Measurements from ENCODE around the gene TRIM2. TPM values are rescaled to one million over a fixed set of nuclear protein-coding genes. Genes with fewer than 3 reads are reported as not detected.

TRIM2 gene
- total and polyA plus RNA-seq, 2 of the 8 experiments (the other 6 are each of a cell fraction or from before 2014, with no cell fraction given) = 34.0 to 59.8 TPM

DNA sequence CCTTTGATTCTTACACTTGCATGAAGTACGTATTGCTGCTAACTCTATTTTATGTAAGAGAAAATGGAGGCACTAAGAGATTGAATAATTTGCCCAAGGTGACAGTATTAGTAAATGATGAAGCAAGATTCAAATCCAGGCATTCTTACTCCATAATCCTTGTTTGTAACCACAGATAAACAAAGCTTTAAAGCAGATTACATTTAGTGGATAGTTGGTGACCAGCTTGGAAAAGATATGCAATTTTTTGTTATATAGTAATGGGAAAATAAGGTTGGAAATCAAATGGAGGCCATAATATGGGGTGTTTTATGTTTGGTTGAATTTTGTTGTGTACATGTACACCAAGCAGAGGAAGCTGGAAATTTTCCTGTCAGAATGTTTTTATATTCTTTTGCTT is 171.1 kb downstream of the TRIM2 start:
- Histone ChIP-seq H3K79me1 (ENCODE audit: low read depth, low read length) (no peaks in the 10 kb centered on the region), H3K9me3 (ENCODE audit: insufficient read depth in 2 of 2, low read depth in 1 of 2, low read length in 1 of 2) (no peaks in the 10 kb centered on the region; a peak in 1 of 4 replicates), H3K36me3 (ENCODE audit: control insufficient read depth in 2 of 4, insufficient read depth in 4 of 4, low read length in 3 of 4) (peaks cover 0 to 22% (median 5%) of the 10 kb centered on the region in 4 experiments; a peak in 5 of 8 replicates), H2AFZ (ENCODE audit: low read length) (no peak overlapping the region), H3K79me2 (ENCODE audit: control insufficient read depth in 1 of 2, insufficient read depth in 2 of 2, low read length in 2 of 2) (no peaks in the 10 kb centered on the region), H2AK5ac (ENCODE audit: low read depth, low read length) (no peak overlapping the region), H4K5ac (ENCODE audit: insufficient read length, low read depth, low read length) (no peak overlapping the region), H4K91ac (replicated peaks; ENCODE audit: insufficient read length, low read length) (no peak overlapping the region), H2BK15ac (ENCODE audit: low read length) (no peak overlapping the region), H3K4me3 (ENCODE audit: extremely low read depth in 1 of 4, insufficient read depth in 2 of 4, low read depth in 3 of 4, low read length in 4 of 4) (no peak overlapping the region), H3K4me2 (ENCODE audit: insufficient read depth in 1 of 2, low read depth in 2 of 2, low read length in 2 of 2) (no peak overlapping the region), H3K56ac (replicated peaks; ENCODE audit: insufficient read length, low read depth, low read length) (no peak overlapping the region), H4K8ac (ENCODE audit: extremely low read depth, insufficient read depth, low read length) (no peak overlapping the region), H3K27ac (ENCODE audit: low read depth, low read length) (no peak overlapping the region), H3K4me1 (replicated peaks in 1 of 4; ENCODE audit: control insufficient read depth in 3 of 4, insufficient read depth in 4 of 4, low read length in 3 of 4) (no peaks in the 10 kb centered on the region), H3K9ac (replicated peaks in 1 of 4; ENCODE audit: extremely low read depth in 1 of 4, low read depth in 3 of 4, low read length in 3 of 4) (no peak overlapping the region), H3K18ac (ENCODE audit: extremely low read depth, low read length) (no peak overlapping the region), H3K23me2 (ENCODE audit: low read depth, low read length) (0 out of 2 replicates have a peak, but pooled peaks cover 2% of the 10 kb centered on the region), H2BK120ac (replicated peaks; ENCODE audit: low read depth, low read length) (no peak overlapping the region), H2BK12ac (ENCODE audit: low read depth, low read length) (no peak overlapping the region), H2BK5ac (ENCODE audit: low read depth, low read length) (no peak overlapping the region), H3K23ac (ENCODE audit: insufficient read length) (no peak overlapping the region), H4K20me1 (replicated peaks in 1 of 2; ENCODE audit: control insufficient read depth in 1 of 2, insufficient read depth in 2 of 2, low read length in 2 of 2) (no peaks in the 10 kb centered on the region), H3K4ac (replicated peaks; ENCODE audit: insufficient read length, low read depth, low read length) (no peak overlapping the region), H2BK20ac (ENCODE audit: low read length) (no peak overlapping the region), H3K27me3 (replicated peaks in 1 of 4; ENCODE audit: control insufficient read depth in 3 of 4, extremely low read depth in 1 of 4, insufficient read depth in 3 of 4, low read length in 3 of 4) (peaks cover 0 to 2% (median 0%) of the 10 kb centered on the region in 4 experiments; a peak in 1 of 7 replicates), H3K14ac (ENCODE audit: insufficient read length) (no peak overlapping the region)
- 97% methylated on average over 1 of the region's 1 CpG; no CpG with 5 or more reads in 1 of the 2 experiments for WGBS, 2 experiments (ENCODE audit: extremely low coverage in 1 of 2, insufficient coverage in 1 of 2, insufficient read length in 1 of 2, insufficient replicate concordance in 2 of 2, low coverage in 1 of 2, low lambda C conversion rate in 2 of 2, missing lambda C conversion rate in 1 of 2)
- DNase-seq (ENCODE audit: low read depth in 1 of 2, low spot score in 2 of 2) (no peak), FAIRE-seq (no peak)
- POLR2A ChIA-PET (ENCODE audit: partially characterized antibody) = interaction anchor here (1.6 kb wide), 1 partner anchor 16 kb away, joined by 4 read pairs; no protein-coding TSS in a partner anchor
- CTCF ChIA-PET (ENCODE audit: partially characterized antibody) = interaction anchor here (0.5 to 2.5 kb wide), 5 partner anchors 10 to 232 kb away, joined by 3 to 8 read pairs (median 4); no protein-coding TSS in a partner anchor
- TF ChIP-seq SP2 (IDR thresholded peaks at IDR 0.05; ENCODE audit: low read length) = no peak
- TF ChIP-seq FOSL1 (IDR thresholded peaks at IDR 0.05; ENCODE audit: insufficient read depth, low read depth, low read length) = no peak
- no peak for TF ChIP-seq EP300 (IDR thresholded peaks at IDR 0.05; ENCODE audit: borderline replicate concordance in 1 of 2, low read depth in 2 of 2, low read length in 2 of 2)
- TF ChIP-seq, protein P1, sequence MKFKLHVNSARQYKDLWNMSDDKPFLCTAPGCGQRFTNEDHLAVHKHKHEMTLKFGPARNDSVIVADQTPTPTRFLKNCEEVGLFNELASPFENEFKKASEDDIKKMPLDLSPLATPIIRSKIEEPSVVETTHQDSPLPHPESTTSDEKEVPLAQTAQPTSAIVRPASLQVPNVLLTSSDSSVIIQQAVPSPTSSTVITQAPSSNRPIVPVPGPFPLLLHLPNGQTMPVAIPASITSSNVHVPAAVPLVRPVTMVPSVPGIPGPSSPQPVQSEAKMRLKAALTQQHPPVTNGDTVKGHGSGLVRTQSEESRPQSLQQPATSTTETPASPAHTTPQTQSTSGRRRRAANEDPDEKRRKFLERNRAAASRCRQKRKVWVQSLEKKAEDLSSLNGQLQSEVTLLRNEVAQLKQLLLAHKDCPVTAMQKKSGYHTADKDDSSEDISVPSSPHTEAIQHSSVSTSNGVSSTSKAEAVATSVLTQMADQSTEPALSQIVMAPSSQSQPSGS (IDR thresholded peaks at IDR 0.05; ENCODE audit: low read length) = no peak
- no peak for TF ChIP-seq CTBP2 (IDR thresholded peaks at IDR 0.05; ENCODE audit: borderline replicate concordance, insufficient read depth, insufficient read length, low read length)
- TF ChIP-seq SAP30 (IDR thresholded peaks at IDR 0.05; ENCODE audit: insufficient read depth, insufficient replicate concordance, low read length) = no peak
